Mesendoderm (in vitro differentiated cells): ENCODE measurements around the gene NUP188.

Experiments
- DNase-seq: peaks from one replicate; pipeline ENCODE4 v3.0.0; 2013
- H2AK5ac ChIP-seq: 2 replicates; pipeline ENCODE4 v1.6.1; 2013; ENCODE audit warnings: low read length, inconsistent platforms
- H2BK120ac ChIP-seq: 2 replicates; pipeline ENCODE4 v1.6.1; 2013; ENCODE audit warnings: low read depth, mild to moderate bottlenecking, low read length, moderate library complexity, mixed read lengths
- H2BK15ac ChIP-seq: replicated peaks from 2 replicates; pipeline ENCODE4 v1.6.1; 2013; ENCODE audit warnings: low read depth, mild to moderate bottlenecking, moderate library complexity
- H2BK5ac ChIP-seq: 2 replicates; pipeline ENCODE4 v1.6.1; 2013; ENCODE audit warnings: low read length, inconsistent platforms
- H3K18ac ChIP-seq: 2 replicates; pipeline ENCODE4 v1.6.1; 2013; ENCODE audit warnings: mild to moderate bottlenecking, low read length, mixed read lengths
- H3K23ac ChIP-seq: one replicate; pipeline ENCODE4 v1.6.1; 2013; ENCODE audit warnings: low read length
- H3K27ac ChIP-seq: 2 replicates; pipeline ENCODE4 v1.5.1; 2013; ENCODE audit warnings: low read depth, mild to moderate bottlenecking, inconsistent platforms, low read length, moderate library complexity
- H3K27me3 ChIP-seq: 2 replicates; pipeline ENCODE4 v1.6.1; 2013; ENCODE audit warnings: low read length, control low read depth, mild to moderate bottlenecking, inconsistent platforms; ENCODE audit not compliant: insufficient read depth, poor library complexity
- H3K36me3 ChIP-seq: 2 replicates; pipeline ENCODE4 v1.6.1; 2013; ENCODE audit warnings: low read length, inconsistent platforms; ENCODE audit not compliant: control insufficient read depth, insufficient read depth
- H3K4ac ChIP-seq: one replicate; pipeline ENCODE4 v1.6.1; 2013; ENCODE audit warnings: low read depth, mild to moderate bottlenecking, low read length, moderate library complexity
- H3K4me1 ChIP-seq: 2 replicates; pipeline ENCODE4 v1.6.1; 2013; ENCODE audit warnings: low read depth, low read length, inconsistent platforms; ENCODE audit not compliant: control insufficient read depth
- H3K4me2 ChIP-seq: 2 replicates; pipeline ENCODE4 v1.6.1; 2013; ENCODE audit warnings: low read length
- H3K4me3 ChIP-seq: 2 replicates; pipeline ENCODE4 v1.5.1; 2013; ENCODE audit warnings: mild to moderate bottlenecking, low read length
- H3K56ac ChIP-seq: one replicate; pipeline ENCODE4 v1.6.1; 2013; ENCODE audit warnings: low read length
- H3K79me1 ChIP-seq: 2 replicates; pipeline ENCODE4 v1.6.1; 2013; ENCODE audit warnings: low read length, inconsistent platforms
- H3K79me2 ChIP-seq: 2 replicates; pipeline ENCODE4 v1.6.1; 2013; ENCODE audit warnings: mild to moderate bottlenecking, low read length; ENCODE audit not compliant: control insufficient read depth, insufficient read depth
- H3K9ac ChIP-seq: 2 replicates; pipeline ENCODE4 v1.6.1; 2013; ENCODE audit warnings: low read length, inconsistent platforms
- H4K5ac ChIP-seq: one replicate; pipeline ENCODE4 v1.6.1; 2013; ENCODE audit warnings: low read length
- H4K8ac ChIP-seq: one replicate; pipeline ENCODE4 v1.6.1; 2013; ENCODE audit warnings: low read depth, mild to moderate bottlenecking, control low read depth, low read length, moderate library complexity
- WGBS: extraction: QIAGEN DNeasy Blood & Tissue Kit; methylation state at CpG from one replicate; pipeline ENCODE4 v1.1.7; 2013; ENCODE audit warnings: low lambda C conversion rate, missing lambda C conversion rate; ENCODE audit not compliant: insufficient coverage; ENCODE audit errors: extremely low coverage; 5-methylcytosine and 5-hydroxymethylcytosine counted together

The NUP188 gene

GRCh38 chr9:129027224-129027684 lies 79.8 kb downstream of the NUP188 start:
- H3K27ac ChIP-seq = no peak overlapping the region
- no peak overlapping the region for H3K18ac ChIP-seq
- H3K4me1 ChIP-seq = peaks cover 3% of the 10 kb centered on the region
- no peak overlapping the region for H3K4ac ChIP-seq
- peak; percentile 61 for DNase-seq
- H3K36me3 ChIP-seq = no peaks in the 10 kb centered on the region
- H2AK5ac ChIP-seq = no peak overlapping the region
- peak overlapping the region; percentile 89 for H3K56ac ChIP-seq
- WGBS = no CpG with 5 or more reads among the region's 9 CpGs
- H3K79me2 ChIP-seq = peaks cover 10% of the 10 kb centered on the region
- H4K5ac ChIP-seq = no peak overlapping the region
- H3K79me1 ChIP-seq = peaks cover 16% of the 10 kb centered on the region
- H2BK5ac ChIP-seq = no peak overlapping the region
- peak overlapping the region; percentile 71 for H3K9ac ChIP-seq
- H3K27me3 ChIP-seq = no peaks in the 10 kb centered on the region
- no peak overlapping the region for H2BK120ac ChIP-seq
- no peak overlapping the region for H3K23ac ChIP-seq
- H2BK15ac ChIP-seq = no peak overlapping the region
- peak overlapping the region; percentile 34 for H3K4me3 ChIP-seq
- no peak overlapping the region for H4K8ac ChIP-seq
- H3K4me2 ChIP-seq = peak overlapping the region; percentile 80

GRCh38 chr9:129027685-129028191 lies 80.2 kb downstream of the NUP188 start:
- H3K79me1 ChIP-seq = peaks cover 16% of the 10 kb centered on the region
- peaks cover 3% of the 10 kb centered on the region for H3K4me1 ChIP-seq
- WGBS = no CpG with 5 or more reads among the region's 47 CpGs
- H2BK120ac ChIP-seq = no peak overlapping the region
- no peak overlapping the region for H4K5ac ChIP-seq
- H3K79me2 ChIP-seq = peaks cover 10% of the 10 kb centered on the region
- no peak overlapping the region for H2BK15ac ChIP-seq
- H3K4ac ChIP-seq = no peak overlapping the region
- H3K4me3 ChIP-seq = peak overlapping the region; percentile 34
- peak overlapping the region; percentile 80 for H3K4me2 ChIP-seq
- no peak overlapping the region for H2BK5ac ChIP-seq
- DNase-seq = peak; percentile 67
- H3K23ac ChIP-seq = no peak overlapping the region
- peak overlapping the region; percentile 89 for H3K56ac ChIP-seq
- H3K27ac ChIP-seq = peak overlapping the region; percentile 52
- no peak overlapping the region for H2AK5ac ChIP-seq
- H3K27me3 ChIP-seq = no peaks in the 10 kb centered on the region
- H3K36me3 ChIP-seq = no peaks in the 10 kb centered on the region
- peak overlapping the region; percentile 15 for H3K18ac ChIP-seq
- no peak overlapping the region for H4K8ac ChIP-seq
- H3K9ac ChIP-seq = peak overlapping the region; percentile 71

DNA sequence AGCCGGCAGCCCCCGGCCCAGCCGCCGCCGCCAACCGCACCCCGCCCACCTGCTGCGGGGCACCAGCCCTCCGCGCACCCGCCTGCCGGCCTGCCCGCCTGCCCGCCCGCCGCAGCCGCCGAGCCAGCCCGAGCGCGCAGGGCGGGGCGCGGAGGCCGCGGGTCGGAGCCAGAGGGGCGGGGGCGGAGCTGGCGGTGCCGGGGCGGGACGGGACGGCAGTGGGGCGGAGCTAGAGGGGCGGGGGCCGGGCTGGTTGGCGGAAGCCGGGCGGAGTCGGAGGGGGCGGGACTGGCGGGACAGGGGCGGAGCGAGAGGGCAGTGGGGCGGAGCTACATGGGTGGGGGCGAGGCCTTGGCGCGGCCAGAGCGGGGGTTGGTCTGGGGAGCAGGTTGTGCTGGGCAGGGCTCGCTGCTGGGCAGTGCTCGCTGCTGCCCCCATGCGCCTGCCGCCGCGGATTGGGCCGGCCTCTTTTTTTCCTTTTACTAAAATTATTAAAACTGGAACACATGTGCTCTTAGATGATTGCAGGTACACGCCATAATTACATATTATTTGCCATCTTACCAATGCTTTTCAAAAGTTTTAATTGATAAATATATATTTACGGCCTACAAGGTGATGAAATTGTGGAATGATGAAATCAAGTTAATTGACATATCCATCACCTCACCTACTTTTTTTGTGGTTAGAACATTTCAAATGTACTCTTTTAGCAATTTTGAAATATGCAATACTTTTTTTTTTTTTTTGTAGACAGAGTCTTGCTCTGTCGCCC lies 80.9 kb downstream of the NUP188 start, which contains the start of gene SH3GLB2:
Gene SH3GLB2, minus strand, starts transcription at position 140 of the 775 bp plus-strand sequence. CDS start 177 bp downstream, outside the sequence.
- peak within 1 kb of the TSS; percentile 52 for H3K27ac ChIP-seq
- peaks cover 11% of the 10 kb centered on the region for H3K79me1 ChIP-seq
- peaks cover 6% of the 10 kb centered on the region for H3K79me2 ChIP-seq
- H4K5ac ChIP-seq = no peak within 1 kb of the TSS
- H3K36me3 ChIP-seq = no peaks in the 10 kb centered on the region
- no peak within 1 kb of the TSS for H4K8ac ChIP-seq
- no peak within 1 kb of the TSS for H3K23ac ChIP-seq
- peak within 1 kb of the TSS; percentile 15 for H3K18ac ChIP-seq
- no peak within 1 kb of the TSS for H2BK15ac ChIP-seq
- no CpG with 5 or more reads among the region's 60 CpGs for WGBS
- H2BK120ac ChIP-seq = no peak within 1 kb of the TSS
- H3K27me3 ChIP-seq = no peaks in the 10 kb centered on the region
- peak within 1 kb of the TSS; percentile 89 for H3K56ac ChIP-seq
- H3K4me3 ChIP-seq = peak within 1 kb of the TSS; percentile 34
- H2AK5ac ChIP-seq = no peak within 1 kb of the TSS
- no peak within 1 kb of the TSS for H3K4ac ChIP-seq
- peak; percentile 92 for DNase-seq
- H3K4me2 ChIP-seq = peak within 1 kb of the TSS; percentile 80
- H2BK5ac ChIP-seq = no peak within 1 kb of the TSS
- H3K4me1 ChIP-seq = peaks cover 3% of the 10 kb centered on the region
- H3K9ac ChIP-seq = peak within 1 kb of the TSS; percentile 71

GRCh38 chr9:129030191-129030590 lies 82.7 kb downstream of the NUP188 start:
- Histone ChIP-seq H3K4me2 (no peak overlapping the region), H3K79me1 (peaks cover 8% of the 10 kb centered on the region), H3K9ac (no peak overlapping the region), H3K4me1 (no peaks in the 10 kb centered on the region), H3K4ac (no peak overlapping the region), H4K8ac (no peak overlapping the region), H2BK120ac (no peak overlapping the region), H2BK5ac (no peak overlapping the region), H3K36me3 (no peaks in the 10 kb centered on the region), H3K79me2 (peaks cover 6% of the 10 kb centered on the region), H3K18ac (no peak overlapping the region), H3K23ac (no peak overlapping the region), H2BK15ac (no peak overlapping the region), H3K4me3 (no peak overlapping the region), H3K27me3 (no peaks in the 10 kb centered on the region), H3K56ac (no peak overlapping the region), H2AK5ac (no peak overlapping the region), H4K5ac (no peak overlapping the region), H3K27ac (no peak overlapping the region)
- no peak for DNase-seq

GRCh38 chr9:129031514-129031913 lies 84.0 kb downstream of the NUP188 start:
- no peaks in the 10 kb centered on the region for H3K79me2 ChIP-seq
- H3K18ac ChIP-seq = no peak overlapping the region
- H2BK5ac ChIP-seq = no peak overlapping the region
- H3K27me3 ChIP-seq = no peaks in the 10 kb centered on the region
- no CpG with 5 or more reads among the region's 4 CpGs for WGBS
- H3K9ac ChIP-seq = no peak overlapping the region
- no peak overlapping the region for H3K56ac ChIP-seq
- H3K4ac ChIP-seq = no peak overlapping the region
- no peak overlapping the region for H4K5ac ChIP-seq
- H3K27ac ChIP-seq = no peak overlapping the region
- H3K4me1 ChIP-seq = no peaks in the 10 kb centered on the region
- no peak overlapping the region for H2BK120ac ChIP-seq
- no peak overlapping the region for H3K4me3 ChIP-seq
- no peaks in the 10 kb centered on the region for H3K36me3 ChIP-seq
- no peak overlapping the region for H2BK15ac ChIP-seq
- no peak overlapping the region for H3K4me2 ChIP-seq
- H3K23ac ChIP-seq = no peak overlapping the region
- DNase-seq = no peak
- H4K8ac ChIP-seq = no peak overlapping the region
- H2AK5ac ChIP-seq = no peak overlapping the region
- H3K79me1 ChIP-seq = peaks cover 5% of the 10 kb centered on the region
